CD14-positive monocyte (primary cell): ENCODE data around the gene PPP1R15B. TPM values are rescaled to one million over a fixed set of nuclear protein-coding genes. Genes with fewer than 3 reads are reported as not detected.

Source experiments
- DNase-seq, 3 donors: peaks; one replicate each; pipeline ENCODE4 v3.0.0-alpha.2; 2011 to 2022
- H2AFZ ChIP-seq: 2 replicates; pipeline ENCODE4 v1.6.0; 2012; ENCODE audit warnings: mild to moderate bottlenecking, low read depth, low read length, inconsistent platforms; ENCODE audit not compliant: insufficient read depth, poor library complexity, severe bottlenecking
- H3K27ac ChIP-seq, 2 donors: 1 replicate in 1 of 2; 2 replicates in 1 of 2; pipeline ENCODE4 v1.5.1; 2012 to 2013; ENCODE audit warnings: low read length in 2 of 2, control low read depth in 1 of 2, inconsistent platforms in 1 of 2, low read depth in 1 of 2, mild to moderate bottlenecking in 1 of 2
- H3K27me3 ChIP-seq, 2 donors: one replicate each; pipeline versions ENCODE4 v1.6.0 to v1.6.1; 2011 to 2013; ENCODE audit warnings: low read length in 2 of 2; ENCODE audit not compliant: control insufficient read depth in 2 of 2, insufficient read depth in 2 of 2
- H3K36me3 ChIP-seq, 2 donors: replicated peaks in 1 of 2; 1 replicate in 1 of 2; 2 replicates in 1 of 2; pipeline versions ENCODE4 v1.5.1 to v1.6.1; 2012 to 2013; ENCODE audit warnings: low read length in 2 of 2, control low read depth in 1 of 2, inconsistent platforms in 1 of 2, mild to moderate bottlenecking in 1 of 2; ENCODE audit not compliant: insufficient read depth in 2 of 2, control insufficient read depth in 1 of 2
- H3K4me1 ChIP-seq, 2 donors: 1 replicate in 1 of 2; 2 replicates in 1 of 2; pipeline versions ENCODE4 v1.5.1 to v1.6.1; 2012 to 2013; ENCODE audit warnings: low read length in 2 of 2, control low read depth in 1 of 2, inconsistent platforms in 1 of 2, mild to moderate bottlenecking in 1 of 2, moderate library complexity in 1 of 2; ENCODE audit not compliant: insufficient read depth in 2 of 2, control insufficient read depth in 1 of 2
- H3K4me2 ChIP-seq: replicated peaks from 2 replicates; pipeline ENCODE3; 2012; ENCODE audit warnings: low read length, moderate library complexity, mild to moderate bottlenecking; ENCODE audit not compliant: poor library complexity, severe bottlenecking; ENCODE audit errors: extremely low read depth
- H3K4me3 ChIP-seq, 3 experiments: fragments of 200-600 bp in 1 of 3; sonication (generic) in 1 of 3; replicated peaks in 1 of 3; 1 replicate in 2 of 3; 2 replicates in 1 of 3; pipeline ENCODE4 v1.5.1; 2011 to 2013; ENCODE audit warnings: low read length in 3 of 3, mild to moderate bottlenecking in 3 of 3, control low read depth in 2 of 3, low read depth in 2 of 3, inconsistent platforms in 1 of 3, moderate library complexity in 1 of 3
- H3K79me2 ChIP-seq: 2 replicates; pipeline ENCODE4 v1.6.0; 2012; ENCODE audit warnings: mild to moderate bottlenecking, control low read depth, inconsistent platforms, low read length, moderate library complexity; ENCODE audit not compliant: insufficient read depth
- H3K9ac ChIP-seq: 2 replicates; pipeline ENCODE4 v1.6.0; 2017; ENCODE audit warnings: low read length, mild to moderate bottlenecking; ENCODE audit not compliant: insufficient read depth, poor library complexity, severe bottlenecking
- H3K9me3 ChIP-seq, 2 donors: replicated peaks in 1 of 2; 1 replicate in 1 of 2; 2 replicates in 1 of 2; pipeline versions ENCODE4 v1.5.1 to v1.6.1; 2012 to 2013; ENCODE audit warnings: low read length in 2 of 2, control low read depth in 1 of 2; ENCODE audit not compliant: control insufficient read depth in 1 of 2, insufficient read depth in 1 of 2
- H4K20me1 ChIP-seq: 2 replicates; pipeline ENCODE4 v1.6.0; 2012; ENCODE audit warnings: mild to moderate bottlenecking, low read length, control low read depth, moderate library complexity; ENCODE audit not compliant: insufficient read depth
- H3K27ac Mint-ChIP-seq, 7 donors: one replicate each; pipeline ENCODE4 v1.8.0; 2020; ENCODE audit warnings: mild to moderate bottlenecking in 7 of 7, mixed read lengths in 7 of 7, moderate library complexity in 6 of 7, inconsistent platforms in 2 of 7
- H3K27me3 Mint-ChIP-seq, 3 donors: one replicate each; pipeline ENCODE4 v1.8.0; 2021 to 2022; ENCODE audit warnings: low read depth in 3 of 3, mild to moderate bottlenecking in 3 of 3, mixed read lengths in 3 of 3, moderate library complexity in 3 of 3, inconsistent platforms in 1 of 3
- H3K36me3 Mint-ChIP-seq, 2 donors: one replicate each; pipeline ENCODE4 v1.8.0; 2020; ENCODE audit warnings: mixed read lengths in 2 of 2, inconsistent platforms in 1 of 2, mild to moderate bottlenecking in 1 of 2
- H3K4me1 Mint-ChIP-seq: one replicate; pipeline ENCODE4 v1.8.0; 2020; ENCODE audit warnings: mild to moderate bottlenecking, mixed read lengths
- H3K4me3 Mint-ChIP-seq, 2 donors: one replicate each; pipeline ENCODE4 v1.8.0; 2020; ENCODE audit warnings: mild to moderate bottlenecking in 2 of 2, mixed read lengths in 2 of 2, moderate library complexity in 1 of 2
- H3K9me3 Mint-ChIP-seq, 7 donors: one replicate each; pipeline ENCODE4 v1.8.0; 2020 to 2022; ENCODE audit warnings: mixed read lengths in 7 of 7, mild to moderate bottlenecking in 6 of 7, moderate library complexity in 6 of 7, inconsistent platforms in 2 of 7
- WGBS: methylation state at CpG from one replicate; pipeline ENCODE4 v1.1.5; 2013; ENCODE audit warnings: missing lambda C conversion rate; ENCODE audit not compliant: insufficient coverage; 5-methylcytosine and 5-hydroxymethylcytosine counted together
- intact Hi-C, 2 donors: fragments of 100-400 bp; cut with micrococcal nuclease; formaldehyde crosslinking; loops; one replicate each; pipeline versions ENCODE4 v1.15.0 to v1.15.1; 2023
- polyA plus RNA-seq, 3 donors: library from polyadenylated mRNA; depleted of rRNA in 1 of 3; unstranded in 2 of 3; stranded (reverse) in 1 of 3; fragments of 300-500 nt in 2 of 3; fragments of >200 nt in 1 of 3; fragmentation: Illumina TruSeq in 2 of 3; gene quantifications; 1 replicate in 2 of 3; 2 replicates in 1 of 3; pipeline ENCODE4 v1.2.3, GENCODE V29; 2012 to 2021
- TF ChIP-seq, protein P1 (sequence below): fragments of 200-600 bp; IDR thresholded peaks from one replicate; pipeline ENCODE4 v1.8.0; 2022; ENCODE audit warnings: antibody characterized with exemption, mild to moderate bottlenecking

The PPP1R15B gene
- polyA plus RNA-seq, 3 donors, result 31.1 to 117 (median 31.8) TPM

DNA sequence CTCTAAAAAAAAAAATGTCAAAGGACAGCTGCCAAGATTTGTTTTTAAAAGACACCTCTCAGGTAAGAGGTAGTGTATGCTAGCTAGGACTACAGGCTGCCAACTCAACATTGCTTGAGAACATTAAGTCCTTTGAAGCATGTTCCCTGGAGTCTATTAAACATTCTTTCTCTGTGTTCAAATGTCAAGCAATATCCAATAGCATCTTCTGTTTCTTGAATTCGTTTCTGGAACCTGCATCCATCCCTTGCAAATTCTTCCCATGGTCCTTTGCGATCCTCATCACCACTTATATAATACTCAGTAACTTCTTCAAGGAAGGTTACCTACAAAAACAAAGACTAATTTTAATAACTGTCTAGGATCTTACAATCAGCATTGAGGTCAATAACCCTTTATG lies 5.6 kb downstream of the PPP1R15B start:
- peaks cover 86% of the 10 kb centered on the region for H3K79me2 ChIP-seq
- Mint-ChIP-seq H3K4me3 (peak overlapping the region; percentile 31 to 39), H3K4me1 (peaks cover 31% of the 10 kb centered on the region), H3K36me3 (peaks cover 40 to 60% of the 10 kb centered on the region in 2 donors), H3K9me3 (peaks cover 0 to 5% (median 0%) of the 10 kb centered on the region in 7 donors), H3K27ac (peak overlapping the region in 1 of 7 donors; percentile 37), H3K27me3 (no peaks in the 10 kb centered on the region)
- WGBS, result 75% methylated on average over 2 of the region's 2 CpGs
- peaks cover 17 to 36% of the 10 kb centered on the region in 2 donors for H3K4me1 ChIP-seq
- H4K20me1 ChIP-seq, result peaks cover 100% of the 10 kb centered on the region
- intact Hi-C loops, result no loop called here
- H2AFZ ChIP-seq, result no peak overlapping the region
- no peak overlapping the region for H3K27ac ChIP-seq
- no peaks in the 10 kb centered on the region for H3K9me3 ChIP-seq
- H3K4me3 ChIP-seq, result peak overlapping the region in 1 of 3 experiments; percentile 95
- no peaks in the 10 kb centered on the region for H3K27me3 ChIP-seq
- H3K4me2 ChIP-seq, result peak overlapping the region; percentile 93
- no peak overlapping the region for H3K9ac ChIP-seq
- peaks cover 46 to 54% of the 10 kb centered on the region in 2 donors for H3K36me3 ChIP-seq
- no peak for DNase-seq
- TF ChIP-seq, protein P1, sequence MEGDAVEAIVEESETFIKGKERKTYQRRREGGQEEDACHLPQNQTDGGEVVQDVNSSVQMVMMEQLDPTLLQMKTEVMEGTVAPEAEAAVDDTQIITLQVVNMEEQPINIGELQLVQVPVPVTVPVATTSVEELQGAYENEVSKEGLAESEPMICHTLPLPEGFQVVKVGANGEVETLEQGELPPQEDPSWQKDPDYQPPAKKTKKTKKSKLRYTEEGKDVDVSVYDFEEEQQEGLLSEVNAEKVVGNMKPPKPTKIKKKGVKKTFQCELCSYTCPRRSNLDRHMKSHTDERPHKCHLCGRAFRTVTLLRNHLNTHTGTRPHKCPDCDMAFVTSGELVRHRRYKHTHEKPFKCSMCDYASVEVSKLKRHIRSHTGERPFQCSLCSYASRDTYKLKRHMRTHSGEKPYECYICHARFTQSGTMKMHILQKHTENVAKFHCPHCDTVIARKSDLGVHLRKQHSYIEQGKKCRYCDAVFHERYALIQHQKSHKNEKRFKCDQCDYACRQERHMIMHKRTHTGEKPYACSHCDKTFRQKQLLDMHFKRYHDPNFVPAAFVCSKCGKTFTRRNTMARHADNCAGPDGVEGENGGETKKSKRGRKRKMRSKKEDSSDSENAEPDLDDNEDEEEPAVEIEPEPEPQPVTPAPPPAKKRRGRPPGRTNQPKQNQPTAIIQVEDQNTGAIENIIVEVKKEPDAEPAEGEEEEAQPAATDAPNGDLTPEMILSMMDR, result no peak

- no peaks in the 10 kb centered on the region for H3K27me3 Mint-ChIP-seq
- no peaks in the 10 kb centered on the region for H3K9me3 ChIP-seq
- H3K36me3 Mint-ChIP-seq, result peaks cover 53 to 73% of the 10 kb centered on the region in 2 donors
- H3K27ac ChIP-seq, result no peak overlapping the region
- peak overlapping the region in 1 of 7 donors; percentile 3 for H3K27ac Mint-ChIP-seq
- WGBS, result 80% methylated on average over 1 of the region's 2 CpGs
- DNase-seq, result no peak
- H3K4me1 ChIP-seq, result peaks cover 14 to 28% of the 10 kb centered on the region in 2 donors
- no peak overlapping the region for H2AFZ ChIP-seq
- H3K36me3 ChIP-seq, result peaks cover 57 to 67% of the 10 kb centered on the region in 2 donors
- peaks cover 23% of the 10 kb centered on the region for H3K4me1 Mint-ChIP-seq
- no peak overlapping the region for H3K4me3 Mint-ChIP-seq
- H3K4me3 ChIP-seq, result no peak overlapping the region
- H3K4me2 ChIP-seq, result no peak overlapping the region
- H3K9me3 Mint-ChIP-seq, result peaks cover 0 to 2% (median 0%) of the 10 kb centered on the region in 7 donors
- intact Hi-C loops, result no loop called here
- H3K27me3 ChIP-seq, result no peaks in the 10 kb centered on the region
- H3K9ac ChIP-seq, result no peak overlapping the region
- H3K79me2 ChIP-seq, result peaks cover 72% of the 10 kb centered on the region
- TF ChIP-seq, protein P1, result no peak
- H4K20me1 ChIP-seq, result peaks cover 100% of the 10 kb centered on the region
Observed at GRCh38 chr1:204404629-204405028, 7.0 kb downstream of the PPP1R15B start.
